ENCODE results near the gene CACYBP. TPM values are rescaled to one million over a fixed set of nuclear protein-coding genes. Genes with fewer than 3 reads are reported as not detected.

Gene CACYBP
- polyA plus RNA-seq, 1 donor from 2014 or later = 484 TPM

DNA sequence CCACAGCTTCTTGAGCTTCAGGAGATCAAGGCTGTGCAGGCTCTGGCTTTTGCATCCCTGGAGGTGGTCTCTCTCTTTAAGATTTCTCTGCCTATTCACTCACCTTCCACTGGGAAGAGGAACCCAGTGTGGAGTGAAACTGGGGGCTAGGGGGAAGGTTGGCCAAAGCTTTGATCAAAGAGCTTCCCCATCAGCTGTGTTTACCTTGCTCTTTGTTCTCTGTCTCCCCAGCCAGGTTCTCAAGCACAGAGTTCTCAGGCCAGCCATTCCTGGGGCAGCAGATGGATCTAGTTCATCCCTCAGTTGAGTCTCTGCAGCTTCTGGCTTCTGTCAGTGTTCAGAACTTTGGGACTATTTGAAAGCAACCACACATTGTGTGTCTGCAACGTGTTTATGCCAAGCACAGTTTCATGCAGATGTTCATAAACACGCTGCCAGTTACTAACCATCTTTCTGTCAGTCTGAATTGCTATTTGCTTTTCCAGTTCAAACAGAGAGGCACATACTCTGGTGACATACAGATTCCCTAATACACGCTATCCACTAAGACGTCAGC, 40.7 kb downstream of the CACYBP start:
- no peaks in the 10 kb centered on the region for H3F3A ChIP-seq (ENCODE audit: insufficient read depth, low read length, poor library complexity, severe bottlenecking)
- no peak overlapping the region for H2AFZ ChIP-seq (ENCODE audit: low read depth, low read length)
- no peaks in the 10 kb centered on the region for H3K36me3 ChIP-seq (ENCODE audit: insufficient read depth, low read length)
- no peaks in the 10 kb centered on the region for H3K9me3 ChIP-seq (ENCODE audit: low read length)
- TF ChIP-seq, protein P1, sequence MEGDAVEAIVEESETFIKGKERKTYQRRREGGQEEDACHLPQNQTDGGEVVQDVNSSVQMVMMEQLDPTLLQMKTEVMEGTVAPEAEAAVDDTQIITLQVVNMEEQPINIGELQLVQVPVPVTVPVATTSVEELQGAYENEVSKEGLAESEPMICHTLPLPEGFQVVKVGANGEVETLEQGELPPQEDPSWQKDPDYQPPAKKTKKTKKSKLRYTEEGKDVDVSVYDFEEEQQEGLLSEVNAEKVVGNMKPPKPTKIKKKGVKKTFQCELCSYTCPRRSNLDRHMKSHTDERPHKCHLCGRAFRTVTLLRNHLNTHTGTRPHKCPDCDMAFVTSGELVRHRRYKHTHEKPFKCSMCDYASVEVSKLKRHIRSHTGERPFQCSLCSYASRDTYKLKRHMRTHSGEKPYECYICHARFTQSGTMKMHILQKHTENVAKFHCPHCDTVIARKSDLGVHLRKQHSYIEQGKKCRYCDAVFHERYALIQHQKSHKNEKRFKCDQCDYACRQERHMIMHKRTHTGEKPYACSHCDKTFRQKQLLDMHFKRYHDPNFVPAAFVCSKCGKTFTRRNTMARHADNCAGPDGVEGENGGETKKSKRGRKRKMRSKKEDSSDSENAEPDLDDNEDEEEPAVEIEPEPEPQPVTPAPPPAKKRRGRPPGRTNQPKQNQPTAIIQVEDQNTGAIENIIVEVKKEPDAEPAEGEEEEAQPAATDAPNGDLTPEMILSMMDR (IDR thresholded peaks at IDR 0.05; ENCODE audit: poor library complexity, severe bottlenecking) = no peak
- no peak for TF ChIP-seq EP300 (conservative IDR thresholded peaks at IDR 0.05; ENCODE audit: poor library complexity, severe bottlenecking)
- no peak for TF ChIP-seq MXI1 (conservative IDR thresholded peaks at IDR 0.05; ENCODE audit: poor library complexity, severe bottlenecking)
- no peak for TF ChIP-seq EZH2 (IDR thresholded peaks at IDR 0.05; ENCODE audit: borderline replicate concordance, insufficient read depth, low read length, poor library complexity, severe bottlenecking)
- TF ChIP-seq TAF1 (IDR thresholded peaks at IDR 0.05; ENCODE audit: low read depth) = no peak
- no peak for TF ChIP-seq SMC3 (conservative IDR thresholded peaks at IDR 0.05; ENCODE audit: poor library complexity)
- no peak for TF ChIP-seq POLR2AphosphoS5 (IDR thresholded peaks at IDR 0.05)
- TF ChIP-seq RAD21 (conservative IDR thresholded peaks at IDR 0.05) = no peak
- TF ChIP-seq, protein P2, sequence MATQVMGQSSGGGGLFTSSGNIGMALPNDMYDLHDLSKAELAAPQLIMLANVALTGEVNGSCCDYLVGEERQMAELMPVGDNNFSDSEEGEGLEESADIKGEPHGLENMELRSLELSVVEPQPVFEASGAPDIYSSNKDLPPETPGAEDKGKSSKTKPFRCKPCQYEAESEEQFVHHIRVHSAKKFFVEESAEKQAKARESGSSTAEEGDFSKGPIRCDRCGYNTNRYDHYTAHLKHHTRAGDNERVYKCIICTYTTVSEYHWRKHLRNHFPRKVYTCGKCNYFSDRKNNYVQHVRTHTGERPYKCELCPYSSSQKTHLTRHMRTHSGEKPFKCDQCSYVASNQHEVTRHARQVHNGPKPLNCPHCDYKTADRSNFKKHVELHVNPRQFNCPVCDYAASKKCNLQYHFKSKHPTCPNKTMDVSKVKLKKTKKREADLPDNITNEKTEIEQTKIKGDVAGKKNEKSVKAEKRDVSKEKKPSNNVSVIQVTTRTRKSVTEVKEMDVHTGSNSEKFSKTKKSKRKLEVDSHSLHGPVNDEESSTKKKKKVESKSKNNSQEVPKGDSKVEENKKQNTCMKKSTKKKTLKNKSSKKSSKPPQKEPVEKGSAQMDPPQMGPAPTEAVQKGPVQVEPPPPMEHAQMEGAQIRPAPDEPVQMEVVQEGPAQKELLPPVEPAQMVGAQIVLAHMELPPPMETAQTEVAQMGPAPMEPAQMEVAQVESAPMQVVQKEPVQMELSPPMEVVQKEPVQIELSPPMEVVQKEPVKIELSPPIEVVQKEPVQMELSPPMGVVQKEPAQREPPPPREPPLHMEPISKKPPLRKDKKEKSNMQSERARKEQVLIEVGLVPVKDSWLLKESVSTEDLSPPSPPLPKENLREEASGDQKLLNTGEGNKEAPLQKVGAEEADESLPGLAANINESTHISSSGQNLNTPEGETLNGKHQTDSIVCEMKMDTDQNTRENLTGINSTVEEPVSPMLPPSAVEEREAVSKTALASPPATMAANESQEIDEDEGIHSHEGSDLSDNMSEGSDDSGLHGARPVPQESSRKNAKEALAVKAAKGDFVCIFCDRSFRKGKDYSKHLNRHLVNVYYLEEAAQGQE (IDR thresholded peaks at IDR 0.05; ENCODE audit: borderline replicate concordance) = no peak
- H3K9me2 ChIP-seq (ENCODE audit: insufficient read depth, low read length) = no peaks in the 10 kb centered on the region
- no peak overlapping the region for H3K4me3 ChIP-seq (ENCODE audit: low read length)
- H3K27ac ChIP-seq (ENCODE audit: low read length) = no peak overlapping the region
- H3K4me2 ChIP-seq (ENCODE audit: low read length) = no peak overlapping the region
- no peaks in the 10 kb centered on the region for H4K20me1 ChIP-seq (ENCODE audit: insufficient read depth)
- H3K27me3 ChIP-seq (ENCODE audit: insufficient read depth, low read depth, low read length) = no peaks in the 10 kb centered on the region
- no peaks in the 10 kb centered on the region for H3K79me2 ChIP-seq (replicated peaks; ENCODE audit: insufficient read depth, low read length)
- no peak overlapping the region for H3K9ac ChIP-seq (ENCODE audit: low read length)

DNA sequence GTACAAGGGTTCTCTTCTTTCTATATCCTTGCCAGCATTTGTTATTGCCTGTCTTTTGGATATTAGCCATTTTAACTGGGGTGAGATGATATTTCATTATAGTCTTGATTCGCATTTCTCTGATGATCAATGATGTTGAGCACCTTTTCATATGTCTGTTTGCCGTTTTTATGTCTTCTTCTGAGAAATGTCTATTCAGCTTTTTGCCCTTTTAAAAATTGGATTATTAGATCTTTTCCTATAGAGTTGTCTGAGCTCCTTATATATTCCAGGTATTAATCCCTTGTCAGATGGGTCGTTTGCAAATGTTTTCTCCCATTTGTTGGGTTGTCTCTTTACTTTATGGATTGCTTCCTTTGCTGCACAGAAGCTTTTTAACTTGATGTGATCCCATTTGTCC, 42.9 kb downstream of the CACYBP start:
- H3K27me3 ChIP-seq (ENCODE audit: insufficient read depth, low read depth, low read length) = no peaks in the 10 kb centered on the region
- H3K9ac ChIP-seq (ENCODE audit: low read length) = no peak overlapping the region
- H3K9me2 ChIP-seq (ENCODE audit: insufficient read depth, low read length) = no peaks in the 10 kb centered on the region
- H4K20me1 ChIP-seq (ENCODE audit: insufficient read depth) = no peaks in the 10 kb centered on the region
- H3K36me3 ChIP-seq (ENCODE audit: insufficient read depth, low read length) = no peaks in the 10 kb centered on the region
- no peaks in the 10 kb centered on the region for H3K79me2 ChIP-seq (replicated peaks; ENCODE audit: insufficient read depth, low read length)
- H3K4me3 ChIP-seq (ENCODE audit: low read length) = no peak overlapping the region
- H3K4me2 ChIP-seq (ENCODE audit: low read length) = no peak overlapping the region
- TF ChIP-seq MXI1 (conservative IDR thresholded peaks at IDR 0.05; ENCODE audit: poor library complexity, severe bottlenecking) (no peak), POLR2AphosphoS5 (IDR thresholded peaks at IDR 0.05) (no peak), SMC3 (conservative IDR thresholded peaks at IDR 0.05; ENCODE audit: poor library complexity) (no peak)
- TF ChIP-seq, protein P2 (IDR thresholded peaks at IDR 0.05; ENCODE audit: borderline replicate concordance) = no peak
- no peak overlapping the region for H3K27ac ChIP-seq (ENCODE audit: low read length)
- H3F3A ChIP-seq (ENCODE audit: insufficient read depth, low read length, poor library complexity, severe bottlenecking) = no peaks in the 10 kb centered on the region
- no peaks in the 10 kb centered on the region for H3K9me3 ChIP-seq (ENCODE audit: low read length)
- H2AFZ ChIP-seq (ENCODE audit: low read depth, low read length) = no peak overlapping the region

All from neural cell (in vitro differentiated cells).